ENCODE measurements around the gene FKBP2. TPM values are rescaled to one million over a fixed set of nuclear protein-coding genes. Genes with fewer than 3 reads are reported as not detected.

FKBP2 gene
- total and polyA plus RNA-seq, 2 experiments from 2014 or later, result 57.7 to 349 TPM

DNA sequence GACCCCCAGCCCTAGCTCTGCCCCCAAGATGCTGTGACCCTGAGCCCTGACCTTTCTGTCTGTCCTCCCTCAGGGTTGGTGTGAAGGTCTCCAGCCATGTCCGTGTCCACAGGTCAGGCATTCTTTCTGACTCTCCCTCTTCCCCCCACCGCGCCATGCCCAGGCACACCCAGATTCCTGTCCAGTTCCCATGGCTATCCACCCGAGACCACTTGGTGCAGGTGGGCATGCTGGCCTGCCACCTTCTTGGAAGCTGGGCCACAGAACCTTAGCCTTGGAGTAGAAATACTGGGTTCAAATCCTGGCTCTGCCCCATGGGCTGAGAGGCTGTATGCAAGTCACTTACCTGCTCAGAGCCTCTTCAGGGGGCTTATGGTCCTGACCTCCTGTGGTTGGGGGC is 8.1 kb downstream of the FKBP2 start:
- H3K4me2 ChIP-seq, result no peak overlapping the region
- H3K9me2 ChIP-seq (replicated peaks; ENCODE audit: insufficient read depth), result no peaks in the 10 kb centered on the region
- peaks cover 21% of the 10 kb centered on the region for H3K4me1 ChIP-seq (ENCODE audit: insufficient read depth)
- no peaks in the 10 kb centered on the region for H3K36me3 ChIP-seq (replicated peaks; ENCODE audit: insufficient read depth, low read depth)
- H2AFZ ChIP-seq, result no peak overlapping the region
- no peak for DNase-seq (ENCODE audit: low spot score)
- TF ChIP-seq EZH2 (IDR thresholded peaks at IDR 0.05; ENCODE audit: borderline replicate concordance) (no peak), EZH2phosphoT487 (IDR thresholded peaks at IDR 0.05; ENCODE audit: low read depth, severe bottlenecking, unreplicated experiment) (no peak)
- TF ChIP-seq, protein P1, sequence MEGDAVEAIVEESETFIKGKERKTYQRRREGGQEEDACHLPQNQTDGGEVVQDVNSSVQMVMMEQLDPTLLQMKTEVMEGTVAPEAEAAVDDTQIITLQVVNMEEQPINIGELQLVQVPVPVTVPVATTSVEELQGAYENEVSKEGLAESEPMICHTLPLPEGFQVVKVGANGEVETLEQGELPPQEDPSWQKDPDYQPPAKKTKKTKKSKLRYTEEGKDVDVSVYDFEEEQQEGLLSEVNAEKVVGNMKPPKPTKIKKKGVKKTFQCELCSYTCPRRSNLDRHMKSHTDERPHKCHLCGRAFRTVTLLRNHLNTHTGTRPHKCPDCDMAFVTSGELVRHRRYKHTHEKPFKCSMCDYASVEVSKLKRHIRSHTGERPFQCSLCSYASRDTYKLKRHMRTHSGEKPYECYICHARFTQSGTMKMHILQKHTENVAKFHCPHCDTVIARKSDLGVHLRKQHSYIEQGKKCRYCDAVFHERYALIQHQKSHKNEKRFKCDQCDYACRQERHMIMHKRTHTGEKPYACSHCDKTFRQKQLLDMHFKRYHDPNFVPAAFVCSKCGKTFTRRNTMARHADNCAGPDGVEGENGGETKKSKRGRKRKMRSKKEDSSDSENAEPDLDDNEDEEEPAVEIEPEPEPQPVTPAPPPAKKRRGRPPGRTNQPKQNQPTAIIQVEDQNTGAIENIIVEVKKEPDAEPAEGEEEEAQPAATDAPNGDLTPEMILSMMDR (IDR thresholded peaks at IDR 0.05; ENCODE audit: poor library complexity), result no peak
- no peak overlapping the region for H3K27ac ChIP-seq
- peaks cover 5% of the 10 kb centered on the region for H4K20me1 ChIP-seq (ENCODE audit: insufficient read depth, poor library complexity, severe bottlenecking)
- 98% methylated on average over 4 of the region's 4 CpGs for WGBS (ENCODE audit: low lambda C conversion rate, missing lambda C conversion rate)
- peaks cover 32% of the 10 kb centered on the region for H3K79me2 ChIP-seq
- H3K4me3 ChIP-seq, result no peak overlapping the region
- no peaks in the 10 kb centered on the region for H3K27me3 ChIP-seq
- H3K9me3 ChIP-seq (ENCODE audit: low read depth), result no peaks in the 10 kb centered on the region

- no peak overlapping the region for H3K4me2 ChIP-seq
- H3K27me3 ChIP-seq, result no peaks in the 10 kb centered on the region
- H3K4me3 ChIP-seq, result no peak overlapping the region
- peaks cover 5% of the 10 kb centered on the region for H4K20me1 ChIP-seq (ENCODE audit: insufficient read depth, poor library complexity, severe bottlenecking)
- DNase-seq (ENCODE audit: low spot score), result no peak
- H3K9me2 ChIP-seq (replicated peaks; ENCODE audit: insufficient read depth), result no peaks in the 10 kb centered on the region
- peaks cover 32% of the 10 kb centered on the region for H3K79me2 ChIP-seq
- no peak overlapping the region for H2AFZ ChIP-seq
- 89% methylated on average over 8 of the region's 8 CpGs for WGBS (ENCODE audit: low lambda C conversion rate, missing lambda C conversion rate)
- no peak for TF ChIP-seq EZH2phosphoT487 (IDR thresholded peaks at IDR 0.05; ENCODE audit: low read depth, severe bottlenecking, unreplicated experiment)
- no peak for TF ChIP-seq EZH2 (IDR thresholded peaks at IDR 0.05; ENCODE audit: borderline replicate concordance)
- TF ChIP-seq, protein P1 (IDR thresholded peaks at IDR 0.05; ENCODE audit: poor library complexity), result no peak
- H3K27ac ChIP-seq, result no peak overlapping the region
- H3K4me1 ChIP-seq (ENCODE audit: insufficient read depth), result peaks cover 21% of the 10 kb centered on the region
- no peaks in the 10 kb centered on the region for H3K9me3 ChIP-seq (ENCODE audit: low read depth)
- H3K36me3 ChIP-seq (replicated peaks; ENCODE audit: insufficient read depth, low read depth), result no peaks in the 10 kb centered on the region
Measured at GRCh38 chr11:64249563-64250414, 8.9 kb downstream of the FKBP2 start.

DNA sequence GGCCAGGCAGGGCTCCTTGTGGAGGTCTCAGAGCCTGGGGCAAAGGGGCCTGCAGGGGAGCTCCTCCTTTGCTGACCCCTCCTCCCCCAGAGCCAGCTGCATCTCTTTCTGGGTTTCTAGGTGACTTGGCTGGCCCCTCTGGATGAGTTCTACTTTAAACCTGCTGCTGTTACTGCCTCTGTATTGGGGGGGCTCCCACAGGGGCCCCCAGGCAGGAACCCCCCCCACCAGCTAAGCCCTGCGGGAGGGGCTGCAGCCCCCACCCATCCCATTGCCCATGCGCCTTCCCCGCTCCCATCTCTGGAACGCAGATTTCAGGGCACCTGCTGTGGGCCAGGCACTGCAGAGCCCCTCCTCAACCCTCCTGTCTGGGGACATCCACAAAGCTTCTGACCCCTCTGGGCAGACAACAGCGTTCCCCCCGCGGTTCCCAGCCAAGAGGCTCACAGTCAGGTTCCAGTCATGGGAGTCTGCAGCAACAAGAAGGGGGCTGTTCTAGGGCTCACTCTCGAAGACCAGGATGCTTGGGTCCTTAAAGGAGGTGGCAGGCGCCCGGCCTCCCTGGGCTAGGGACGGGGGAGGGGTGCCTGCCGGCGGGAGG is 9.6 kb downstream of the FKBP2 start:
- H3K9me3 ChIP-seq (ENCODE audit: low read depth), result no peaks in the 10 kb centered on the region
- 30% methylated on average over 9 of the region's 13 CpGs for WGBS (ENCODE audit: low lambda C conversion rate, missing lambda C conversion rate)
- peaks cover 5% of the 10 kb centered on the region for H4K20me1 ChIP-seq (ENCODE audit: insufficient read depth, poor library complexity, severe bottlenecking)
- peak overlapping the region; percentile 97 for H3K4me2 ChIP-seq
- H2AFZ ChIP-seq, result peak overlapping the region; percentile 69
- H3K27ac ChIP-seq, result no peak overlapping the region
- H3K36me3 ChIP-seq (replicated peaks; ENCODE audit: insufficient read depth, low read depth), result no peaks in the 10 kb centered on the region
- DNase-seq (ENCODE audit: low spot score), result peak; percentile 58
- H3K4me1 ChIP-seq (ENCODE audit: insufficient read depth), result peaks cover 21% of the 10 kb centered on the region
- no peaks in the 10 kb centered on the region for H3K27me3 ChIP-seq
- H3K79me2 ChIP-seq, result peaks cover 24% of the 10 kb centered on the region
- TF ChIP-seq, protein P1 (IDR thresholded peaks at IDR 0.05; ENCODE audit: poor library complexity), result no peak
- no peak for TF ChIP-seq EZH2 (IDR thresholded peaks at IDR 0.05; ENCODE audit: borderline replicate concordance)
- no peak for TF ChIP-seq EZH2phosphoT487 (IDR thresholded peaks at IDR 0.05; ENCODE audit: low read depth, severe bottlenecking, unreplicated experiment)
- H3K4me3 ChIP-seq, result peak overlapping the region; percentile 65
- H3K9me2 ChIP-seq (replicated peaks; ENCODE audit: insufficient read depth), result no peaks in the 10 kb centered on the region

Measured in hepatocyte (in vitro differentiated cells).